AG20443 (cell line): ENCODE data around the gene PSTK.

Source experiments
- DNase-seq: peaks from one replicate; pipeline ENCODE4 v3.0.0; 2012; ENCODE audit warnings: low spot score, mixed read lengths

PSTK gene

DNA sequence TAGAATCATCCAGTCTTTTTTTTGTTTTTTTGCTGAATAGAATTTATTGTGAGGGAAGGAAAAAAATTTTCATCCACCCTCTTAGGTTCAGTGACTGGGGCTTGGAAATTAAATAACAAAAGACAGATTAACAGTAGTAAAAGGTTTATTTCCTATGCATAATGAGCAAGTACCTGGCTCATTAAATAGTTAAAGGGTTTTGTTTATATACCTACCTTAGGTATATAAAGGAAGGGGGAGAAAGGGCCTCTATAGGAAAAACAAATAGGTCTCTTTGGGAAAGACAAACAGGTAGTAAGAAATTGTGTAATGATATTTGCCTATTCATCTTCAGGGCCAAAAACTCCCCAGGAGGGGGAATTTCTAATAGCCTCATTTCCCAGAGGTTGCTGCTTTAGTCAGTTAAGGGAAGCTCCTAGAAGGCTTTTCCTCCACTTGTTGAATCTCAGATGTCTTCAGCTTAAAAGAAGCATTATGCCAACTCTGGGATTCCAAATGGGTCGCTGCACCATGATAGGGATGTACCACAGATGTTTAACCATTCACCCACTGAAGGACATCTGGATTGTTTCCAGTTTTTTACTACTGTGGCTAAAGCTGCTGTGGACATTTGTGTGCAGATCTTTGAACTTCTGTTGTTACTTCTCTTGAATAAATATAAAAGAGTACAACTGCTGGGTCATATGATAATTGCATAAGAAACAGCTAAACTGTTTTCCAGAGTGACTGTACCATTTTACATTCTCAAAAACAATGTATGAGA lies 39.9 kb downstream of the PSTK start:
- no peak for DNase-seq

DNA sequence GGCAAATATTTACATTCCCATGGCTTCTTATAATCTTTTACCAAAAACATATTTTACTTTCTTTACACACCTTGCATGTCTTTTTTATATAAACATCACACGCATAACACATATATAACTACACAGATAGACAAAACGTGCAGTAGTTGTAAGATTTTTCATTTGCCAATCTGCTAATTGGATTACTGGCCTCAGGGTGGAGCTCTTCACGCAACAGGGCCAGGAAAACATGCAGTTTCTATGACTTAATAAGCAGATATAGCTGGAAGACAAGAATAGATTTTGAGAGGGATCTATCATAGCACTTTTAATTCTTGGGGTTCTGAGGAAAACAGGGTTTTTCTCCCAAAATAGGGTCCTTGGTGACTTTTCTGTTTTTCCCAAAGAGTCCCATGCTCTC lies 41.3 kb downstream of the PSTK start:
- no peak for DNase-seq

DNA sequence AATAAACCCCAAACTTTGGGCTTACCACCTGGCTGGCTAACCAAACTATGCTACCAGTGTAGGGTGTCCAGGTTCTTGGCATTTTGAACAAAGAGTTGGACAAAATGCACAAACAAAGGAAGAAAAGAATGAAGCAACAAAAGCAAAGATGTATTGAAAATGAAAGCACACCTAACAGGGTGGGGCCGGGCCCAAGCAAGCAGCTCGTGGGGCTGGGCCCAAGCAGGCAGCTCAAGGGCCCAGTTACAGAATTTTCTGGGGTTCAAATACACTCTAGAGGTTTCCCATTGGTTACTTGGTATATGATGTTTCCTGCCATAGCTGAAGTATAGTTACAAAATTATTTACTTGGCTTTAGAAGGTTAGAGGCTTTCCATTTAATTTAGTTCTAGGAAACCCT lies 44.3 kb downstream of the PSTK start:
- no peak for DNase-seq

DNA sequence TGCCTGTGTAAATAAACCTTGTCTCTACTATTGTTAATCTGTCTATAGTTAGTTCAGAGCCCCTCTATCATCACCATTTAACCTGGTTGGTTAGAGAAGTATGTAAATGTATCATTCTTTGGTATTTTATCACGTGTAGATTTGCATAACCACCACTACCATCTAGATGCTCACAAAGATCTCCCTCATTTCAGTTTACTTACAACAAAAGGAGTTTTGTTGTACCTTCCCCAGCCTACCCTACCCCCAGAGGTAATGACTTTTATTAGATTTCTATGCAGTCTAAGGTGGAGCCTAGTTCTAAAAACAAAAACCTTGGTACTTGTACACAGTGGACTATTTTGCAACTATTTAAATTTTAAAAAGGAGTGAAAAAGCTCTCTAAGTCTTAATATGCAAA lies 46.1 kb downstream of the PSTK start:
- DNase-seq: no peak

DNA sequence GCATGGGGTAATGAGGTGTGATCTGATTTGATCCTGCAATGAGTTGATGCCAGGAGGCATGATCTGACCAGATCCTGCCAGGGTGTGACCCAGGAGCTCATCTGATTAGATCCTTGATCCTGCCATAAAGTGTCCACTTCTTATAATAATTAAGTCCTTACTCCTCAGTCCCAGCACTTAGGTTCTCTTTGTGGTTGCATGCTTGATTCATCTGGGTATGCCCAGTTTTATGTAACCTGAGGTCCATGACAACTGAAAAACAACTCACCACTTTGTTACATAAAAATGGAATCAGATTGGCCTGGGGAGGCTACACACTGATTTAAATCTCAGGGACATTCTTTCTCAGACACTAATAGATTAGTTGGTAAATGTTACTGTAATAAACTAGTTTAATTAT lies 47.7 kb downstream of the PSTK start:
- no peak for DNase-seq

DNA sequence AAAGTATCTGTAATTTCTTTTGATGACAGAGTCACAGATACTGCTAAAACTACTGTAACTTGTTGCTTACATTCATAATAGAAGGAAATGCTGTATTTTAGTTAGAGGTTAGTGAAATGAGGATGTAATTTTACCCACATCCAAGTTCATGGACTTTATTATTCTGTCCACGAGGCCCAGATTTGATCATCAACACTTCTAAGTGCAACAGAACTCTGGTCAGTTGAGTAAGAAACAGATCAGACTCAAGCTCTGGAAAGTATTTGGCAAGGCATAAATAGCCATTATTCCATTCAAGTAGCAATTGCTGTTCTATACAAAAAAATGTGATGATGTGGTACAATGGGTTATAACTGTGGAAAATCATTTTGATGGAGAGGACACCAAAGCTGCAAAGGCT lies 50.9 kb downstream of the PSTK start:
- DNase-seq: no peak

DNA sequence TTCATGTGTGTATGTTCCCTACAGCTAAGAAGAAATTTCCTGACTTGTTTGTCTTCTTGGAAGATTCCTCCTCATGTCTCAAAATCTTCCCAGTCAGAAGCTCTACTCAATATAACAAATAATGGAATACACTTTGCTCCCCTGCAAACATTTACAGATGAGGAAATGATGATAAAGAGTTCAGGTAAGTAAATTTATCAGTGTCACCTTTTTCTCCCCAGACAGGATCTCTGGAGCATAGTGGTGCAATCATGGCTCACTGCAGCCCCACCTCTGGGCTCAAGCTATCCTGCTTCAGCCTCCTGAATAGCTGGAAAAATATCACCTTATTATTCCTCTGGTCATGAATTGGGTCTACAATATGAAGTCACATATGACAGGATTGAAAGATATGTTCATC lies 54.1 kb downstream of the PSTK start:
- no peak for DNase-seq

DNA sequence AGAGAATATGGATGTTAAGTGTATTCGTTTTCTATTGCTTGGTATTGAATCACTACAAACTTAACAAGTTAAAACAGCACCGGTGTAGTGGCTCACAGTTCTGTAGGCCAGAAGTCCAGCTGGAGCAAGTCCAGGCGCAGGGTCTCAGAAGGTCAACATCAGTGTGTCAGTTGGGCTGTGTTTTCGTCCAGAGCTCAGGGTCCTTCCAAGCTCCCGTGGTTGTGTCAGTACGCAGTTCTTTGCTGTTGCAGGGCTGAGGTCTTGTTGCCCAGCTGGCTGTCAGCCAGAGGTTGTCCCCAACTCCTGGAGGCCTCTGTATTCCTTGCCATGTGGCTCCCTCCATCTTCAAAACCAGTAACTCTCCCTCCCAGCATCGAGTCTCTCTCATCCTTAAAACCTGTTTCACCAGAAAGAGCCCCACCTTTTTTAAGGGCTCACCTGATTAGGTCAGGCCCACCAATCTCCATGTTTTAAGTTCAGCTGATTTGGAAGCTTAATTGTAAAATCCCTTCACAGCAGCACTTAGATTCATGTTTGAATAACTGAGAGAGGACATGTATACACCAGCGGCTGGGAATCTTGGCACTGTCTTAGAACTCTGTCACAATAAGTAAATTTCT lies 55.4 kb downstream of the PSTK start:
- no peak for DNase-seq

DNA sequence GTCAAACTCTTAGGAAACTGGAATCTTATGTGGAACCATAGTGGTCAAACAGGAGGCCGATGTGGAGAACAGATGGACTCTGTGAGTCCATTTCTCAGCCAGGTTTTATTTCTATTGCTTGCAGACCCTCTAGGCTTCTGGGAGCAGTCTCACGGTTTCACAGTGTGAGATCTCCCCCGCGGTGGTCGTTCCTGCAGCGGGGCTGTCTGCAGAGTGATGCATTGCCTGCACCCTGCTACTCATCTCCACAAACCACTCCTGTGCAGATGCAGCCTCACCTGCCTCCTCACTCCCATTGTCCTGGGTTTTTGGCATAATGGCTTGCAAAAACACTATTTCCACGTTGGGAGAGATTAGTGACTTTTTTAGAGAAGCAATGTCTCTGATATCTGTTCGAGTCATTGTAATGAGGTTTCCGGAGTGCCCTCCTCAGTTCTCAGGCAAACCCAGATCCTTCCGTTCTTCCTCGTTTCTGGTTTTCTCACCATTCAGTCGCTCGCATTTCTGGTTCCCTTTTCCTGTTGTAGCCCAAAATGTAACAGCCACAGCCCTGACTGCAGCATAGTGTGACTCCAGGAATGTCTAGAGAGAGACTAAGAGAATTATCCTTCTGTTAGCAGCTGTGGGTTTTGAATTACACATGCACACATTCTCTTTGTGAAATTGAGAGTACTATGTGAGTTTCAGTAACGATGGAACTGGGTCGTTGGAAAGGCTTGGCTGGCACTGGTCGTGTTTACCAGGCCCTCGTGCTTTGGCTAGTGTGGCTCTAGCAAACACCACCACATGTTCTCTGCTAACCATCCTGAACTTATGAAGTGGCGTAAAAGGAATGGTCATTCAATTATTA lies 58.8 kb downstream of the PSTK start:
- no peak for DNase-seq

DNA sequence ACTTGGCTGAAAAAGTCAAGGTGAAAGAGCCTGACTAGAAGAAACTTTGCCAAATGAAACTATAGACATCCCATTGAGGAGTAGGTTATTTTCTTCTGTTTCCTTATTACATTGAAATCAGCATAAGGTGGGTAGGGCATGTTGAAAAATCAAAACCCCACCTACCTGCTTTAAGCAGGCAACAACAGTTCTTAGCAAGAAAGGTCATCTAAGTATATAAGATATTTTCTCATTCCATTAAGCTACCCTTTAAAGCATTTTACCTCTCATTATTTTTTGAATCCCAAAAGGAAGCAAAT lies 59.4 kb downstream of the PSTK start:
- no peak for DNase-seq
